ENCODE results near the gene PPP1R15B. TPM values are rescaled to one million over a fixed set of nuclear protein-coding genes. Genes with fewer than 3 reads are reported as not detected.

Gene PPP1R15B
- total RNA-seq, 2 experiments from 2014 or later: 72.6 to 79.2 TPM

GRCh38 chr1:204442376-204443259 lies 31.0 kb upstream of the PPP1R15B start:
- DNase-seq (ENCODE audit: low spot score): no peak
- no TSS peak for BruUV-seq (replicated peaks)
- no peak overlapping the region for H3K4me2 ChIP-seq (ENCODE audit: low read length)
- H3K27ac ChIP-seq (ENCODE audit: low read depth, low read length, poor library complexity, severe bottlenecking): no peak overlapping the region
- CTCF ChIA-PET (ENCODE audit: unreplicated experiment): interaction anchor here (0.5 to 1.3 kb wide), 3 partner anchors 11 to 57 kb away, joined by 3 read pairs; partner anchors contain the start of gene PIK3C2B
- no peaks in the 10 kb centered on the region for H4K20me1 ChIP-seq (ENCODE audit: insufficient read depth, low read length)
- H3K9me2 ChIP-seq (ENCODE audit: insufficient read depth, low read length): no peaks in the 10 kb centered on the region
- peaks cover 17% of the 10 kb centered on the region for H3K4me1 ChIP-seq (ENCODE audit: insufficient read depth, low read length, poor library complexity, severe bottlenecking)
- POLR2A ChIA-PET: interaction anchor here (1.0 kb wide), 1 partner anchor 64 kb away, joined by 3 read pairs; no protein-coding TSS in a partner anchor
- no peak for TF ChIP-seq EZH2phosphoT487 (IDR thresholded peaks at IDR 0.05; ENCODE audit: borderline replicate concordance, low read depth, low read length)
- no peak for TF ChIP-seq CTCF (conservative IDR thresholded peaks at IDR 0.05; ENCODE audit: low read length)
- H3K4me3 ChIP-seq (ENCODE audit: low read depth, low read length, poor library complexity, severe bottlenecking): no peak overlapping the region
- H3K79me2 ChIP-seq (ENCODE audit: insufficient read depth, low read depth, low read length): no peaks in the 10 kb centered on the region
- H3K9me3 ChIP-seq (ENCODE audit: low read length): no peaks in the 10 kb centered on the region
- intact Hi-C loops (cut with micrococcal nuclease; ENCODE audit: unreplicated experiment): loop anchor here (10.0 kb wide), 1 partner anchor 122 kb away; no protein-coding TSS in a partner anchor
- H2AFZ ChIP-seq (ENCODE audit: low read length): no peak overlapping the region
- no peaks in the 10 kb centered on the region for H3K36me3 ChIP-seq (ENCODE audit: insufficient read depth, low read length)

- Histone ChIP-seq H2AFZ (ENCODE audit: low read length) (no peak overlapping the region), H3K79me2 (ENCODE audit: insufficient read depth, low read depth, low read length) (no peaks in the 10 kb centered on the region), H3K9me2 (ENCODE audit: insufficient read depth, low read length) (no peaks in the 10 kb centered on the region), H3K36me3 (ENCODE audit: insufficient read depth, low read length) (no peaks in the 10 kb centered on the region), H3K4me2 (ENCODE audit: low read length) (no peak overlapping the region), H3K4me1 (ENCODE audit: insufficient read depth, low read length, poor library complexity, severe bottlenecking) (peaks cover 13% of the 10 kb centered on the region), H4K20me1 (ENCODE audit: insufficient read depth, low read length) (no peaks in the 10 kb centered on the region), H3K27ac (ENCODE audit: low read depth, low read length, poor library complexity, severe bottlenecking) (no peak overlapping the region), H3K9me3 (ENCODE audit: low read length) (no peaks in the 10 kb centered on the region), H3K4me3 (ENCODE audit: low read depth, low read length, poor library complexity, severe bottlenecking) (no peak overlapping the region)
- BruUV-seq (replicated peaks): no TSS peak
- intact Hi-C loops (cut with micrococcal nuclease; ENCODE audit: unreplicated experiment): loop anchor here (10.0 kb wide), 1 partner anchor 123 kb away; no protein-coding TSS in a partner anchor
- DNase-seq (ENCODE audit: low spot score): no peak
- POLR2A ChIA-PET: no interaction called here
- CTCF ChIA-PET (ENCODE audit: unreplicated experiment): interaction anchor here (1.3 kb wide), 1 partner anchor 9 kb away, joined by 3 read pairs; no protein-coding TSS in a partner anchor
- TF ChIP-seq EZH2phosphoT487 (IDR thresholded peaks at IDR 0.05; ENCODE audit: borderline replicate concordance, low read depth, low read length) (no peak), CTCF (conservative IDR thresholded peaks at IDR 0.05; ENCODE audit: low read length) (no peak)
These were observed 29.9 kb upstream of the PPP1R15B start for GRCh38 chr1:204441558-204441957.
